Measurements from ENCODE around the gene CDK4.

The CDK4 gene

DNA sequence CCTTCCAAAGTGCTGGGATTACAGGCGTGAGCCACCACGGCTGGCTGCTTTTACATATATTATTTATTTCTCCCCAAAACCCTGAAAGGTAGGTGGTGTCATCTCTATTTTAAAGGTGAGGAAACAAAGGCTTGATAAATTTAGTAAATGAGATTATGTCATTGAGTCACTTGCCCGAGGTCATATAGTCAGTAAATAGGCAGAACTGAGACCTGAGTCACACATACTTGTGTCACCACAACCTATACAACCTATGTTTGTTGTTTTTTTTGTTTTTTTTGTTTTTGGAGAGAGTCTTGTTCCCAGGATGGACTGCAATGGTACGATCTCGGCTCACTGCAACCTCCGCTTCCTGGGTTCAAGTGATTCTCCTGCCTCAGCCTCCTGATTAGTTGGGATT is 43.2 kb upstream of the CDK4 start:
- Histone ChIP-seq H2AFZ (no peak overlapping the region), H3K4me1 (no peaks in the 10 kb centered on the region), H3K79me2 (peaks cover 3% of the 10 kb centered on the region), H3K4me2 (ENCODE audit: low read length) (no peak overlapping the region), H3K27ac (no peak overlapping the region), H3K9ac (no peak overlapping the region), H3K36me3 (ENCODE audit: control insufficient read depth, insufficient read depth, low read length) (no peaks in the 10 kb centered on the region), H3K4me3 (ENCODE audit: low read depth, low read length) (no peak overlapping the region), H3K27me3 (ENCODE audit: control insufficient read depth, insufficient read depth, low read length) (no peaks in the 10 kb centered on the region), H3K9me3 (ENCODE audit: control insufficient read depth, low read length) (no peaks in the 10 kb centered on the region)
- TF ChIP-seq, protein P1, sequence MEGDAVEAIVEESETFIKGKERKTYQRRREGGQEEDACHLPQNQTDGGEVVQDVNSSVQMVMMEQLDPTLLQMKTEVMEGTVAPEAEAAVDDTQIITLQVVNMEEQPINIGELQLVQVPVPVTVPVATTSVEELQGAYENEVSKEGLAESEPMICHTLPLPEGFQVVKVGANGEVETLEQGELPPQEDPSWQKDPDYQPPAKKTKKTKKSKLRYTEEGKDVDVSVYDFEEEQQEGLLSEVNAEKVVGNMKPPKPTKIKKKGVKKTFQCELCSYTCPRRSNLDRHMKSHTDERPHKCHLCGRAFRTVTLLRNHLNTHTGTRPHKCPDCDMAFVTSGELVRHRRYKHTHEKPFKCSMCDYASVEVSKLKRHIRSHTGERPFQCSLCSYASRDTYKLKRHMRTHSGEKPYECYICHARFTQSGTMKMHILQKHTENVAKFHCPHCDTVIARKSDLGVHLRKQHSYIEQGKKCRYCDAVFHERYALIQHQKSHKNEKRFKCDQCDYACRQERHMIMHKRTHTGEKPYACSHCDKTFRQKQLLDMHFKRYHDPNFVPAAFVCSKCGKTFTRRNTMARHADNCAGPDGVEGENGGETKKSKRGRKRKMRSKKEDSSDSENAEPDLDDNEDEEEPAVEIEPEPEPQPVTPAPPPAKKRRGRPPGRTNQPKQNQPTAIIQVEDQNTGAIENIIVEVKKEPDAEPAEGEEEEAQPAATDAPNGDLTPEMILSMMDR (IDR thresholded peaks at IDR 0.05), result no peak

DNA sequence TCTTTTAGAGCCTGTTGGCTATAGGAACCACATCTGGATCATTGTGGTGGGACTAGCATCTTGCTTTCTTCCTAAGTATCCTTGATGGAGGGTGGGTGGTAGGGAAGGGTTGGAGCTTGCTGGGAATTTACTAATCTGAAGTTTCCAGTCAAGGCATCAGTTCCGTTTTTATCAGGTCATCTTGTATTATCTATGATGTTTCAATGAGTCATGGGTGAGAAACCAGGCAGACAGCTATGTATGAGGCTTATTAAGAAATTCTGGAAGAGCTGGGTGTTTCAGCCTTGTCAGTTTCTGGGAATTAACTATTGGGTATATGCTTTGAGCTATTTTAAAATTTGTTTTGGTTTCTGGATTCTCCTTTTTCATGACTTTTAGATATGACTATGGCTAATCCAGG is 41.8 kb upstream of the CDK4 start:
- Histone ChIP-seq H3K4me2 (ENCODE audit: low read length) (no peak overlapping the region), H3K4me1 (no peaks in the 10 kb centered on the region), H2AFZ (no peak overlapping the region), H3K36me3 (ENCODE audit: control insufficient read depth, insufficient read depth, low read length) (no peaks in the 10 kb centered on the region), H3K9me3 (ENCODE audit: control insufficient read depth, low read length) (no peaks in the 10 kb centered on the region), H3K9ac (no peak overlapping the region), H3K4me3 (ENCODE audit: low read depth, low read length) (no peak overlapping the region), H3K79me2 (peaks cover 3% of the 10 kb centered on the region), H3K27me3 (ENCODE audit: control insufficient read depth, insufficient read depth, low read length) (no peaks in the 10 kb centered on the region), H3K27ac (no peak overlapping the region)
- TF ChIP-seq, protein P1 (IDR thresholded peaks at IDR 0.05), result no peak

DNA sequence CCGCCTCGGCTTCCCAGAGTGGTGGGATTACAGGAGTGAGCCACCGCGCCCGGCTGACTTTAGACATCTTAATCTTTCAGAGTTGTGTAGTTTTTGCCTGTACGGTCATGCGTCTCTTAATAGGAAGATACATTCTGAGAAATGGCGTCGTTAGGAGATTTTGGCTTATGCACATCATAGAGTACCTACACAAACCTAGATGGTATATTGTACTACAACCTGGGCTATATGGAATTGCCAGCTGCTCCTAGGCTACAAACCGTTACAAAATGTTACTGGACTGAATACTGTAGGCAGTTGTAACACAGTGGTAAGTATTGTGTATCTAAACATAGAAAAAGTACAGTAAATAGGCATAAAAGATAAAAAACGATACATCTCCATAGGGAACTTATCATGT is 31.8 kb upstream of the CDK4 start:
- Histone ChIP-seq H2AFZ (no peak overlapping the region), H3K9me3 (ENCODE audit: control insufficient read depth, low read length) (no peaks in the 10 kb centered on the region), H3K36me3 (ENCODE audit: control insufficient read depth, insufficient read depth, low read length) (no peaks in the 10 kb centered on the region), H3K79me2 (peaks cover 14% of the 10 kb centered on the region), H3K4me3 (ENCODE audit: low read depth, low read length) (no peak overlapping the region), H3K4me2 (ENCODE audit: low read length) (no peak overlapping the region), H3K27ac (no peak overlapping the region), H3K9ac (no peak overlapping the region), H3K4me1 (peaks cover 9% of the 10 kb centered on the region), H3K27me3 (ENCODE audit: control insufficient read depth, insufficient read depth, low read length) (no peaks in the 10 kb centered on the region)
- TF ChIP-seq, protein P1 (IDR thresholded peaks at IDR 0.05), result no peak

DNA sequence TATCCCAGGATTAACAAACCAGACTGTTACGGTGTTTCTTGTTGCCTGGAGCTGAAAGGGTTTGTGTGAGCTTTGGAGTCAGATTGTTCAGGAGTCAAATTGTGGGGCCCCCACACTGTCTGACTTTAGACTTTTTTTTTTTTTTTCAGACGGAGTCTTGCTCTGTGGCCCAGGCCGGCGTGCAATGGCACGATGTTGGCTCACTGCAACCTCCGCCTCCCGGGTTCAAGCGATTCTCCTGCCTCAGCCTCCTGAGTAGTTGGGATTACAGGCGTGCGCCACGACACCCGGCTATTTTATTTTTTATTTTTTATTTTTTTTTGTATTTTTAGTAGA is 31.3 kb upstream of the CDK4 start:
- Histone ChIP-seq H3K4me1 (peaks cover 9% of the 10 kb centered on the region), H2AFZ (no peak overlapping the region), H3K27ac (no peak overlapping the region), H3K4me2 (ENCODE audit: low read length) (peak overlapping the region; percentile 75), H3K9ac (no peak overlapping the region), H3K79me2 (peaks cover 14% of the 10 kb centered on the region), H3K9me3 (ENCODE audit: control insufficient read depth, low read length) (no peaks in the 10 kb centered on the region), H3K4me3 (ENCODE audit: low read depth, low read length) (peak overlapping the region; percentile 84), H3K27me3 (ENCODE audit: control insufficient read depth, insufficient read depth, low read length) (no peaks in the 10 kb centered on the region), H3K36me3 (ENCODE audit: control insufficient read depth, insufficient read depth, low read length) (no peaks in the 10 kb centered on the region)
- TF ChIP-seq, protein P1 (IDR thresholded peaks at IDR 0.05), result no peak

DNA sequence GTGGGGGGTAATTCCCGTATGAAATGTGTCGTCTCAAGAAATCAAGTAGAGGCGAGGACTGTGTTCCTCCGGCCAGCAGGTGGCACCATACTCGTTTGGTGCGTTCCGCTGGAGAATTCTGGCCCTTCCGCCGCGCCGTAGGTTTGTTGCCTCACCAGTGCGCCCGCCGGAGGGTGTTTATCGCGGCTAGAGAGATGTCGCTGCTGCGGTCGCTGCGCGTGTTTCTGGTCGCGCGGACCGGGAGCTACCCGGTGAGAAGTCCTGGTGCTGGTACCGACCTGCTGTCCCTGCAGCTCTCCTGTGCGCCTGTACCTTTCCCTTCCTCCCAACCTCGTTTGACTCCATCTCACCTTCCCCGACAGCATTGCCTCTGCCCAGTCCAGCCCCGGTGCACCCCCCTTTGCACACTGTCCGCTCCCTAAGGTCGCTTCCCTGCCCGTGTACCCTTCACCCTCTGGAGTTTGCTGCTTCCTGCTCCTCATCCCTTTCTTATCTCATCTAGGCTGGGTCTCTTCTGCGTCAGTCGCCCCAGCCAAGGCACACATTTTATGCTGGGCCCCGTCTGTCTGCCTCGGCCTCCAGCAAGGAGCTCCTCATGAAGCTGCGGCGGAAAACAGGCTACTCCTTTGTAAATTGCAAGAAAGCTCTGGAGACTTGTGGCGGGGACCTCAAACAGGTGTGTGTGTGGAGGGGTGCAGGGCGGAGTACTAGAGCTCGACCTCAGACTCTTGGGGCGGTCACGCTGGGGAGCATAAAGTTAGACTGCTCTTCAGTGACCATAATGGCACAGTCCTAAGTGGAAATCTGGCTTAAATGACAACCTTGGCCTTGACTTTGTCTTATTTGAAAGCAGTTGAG is 30.7 kb upstream of the CDK4 start, which contains the start of gene TSFM:
Gene TSFM (plus strand): TSS at position 180 of the 858 bp plus-strand sequence. CDS start 15 bp downstream, at position 195.
- Histone ChIP-seq H3K36me3 (ENCODE audit: control insufficient read depth, insufficient read depth, low read length) (no peaks in the 10 kb centered on the region), H3K4me1 (peaks cover 9% of the 10 kb centered on the region), H2AFZ (peak within 1 kb of the TSS; percentile 92), H3K4me3 (ENCODE audit: low read depth, low read length) (peak within 1 kb of the TSS; percentile 84), H3K27me3 (ENCODE audit: control insufficient read depth, insufficient read depth, low read length) (no peaks in the 10 kb centered on the region), H3K4me2 (ENCODE audit: low read length) (peak within 1 kb of the TSS; percentile 75), H3K79me2 (peaks cover 14% of the 10 kb centered on the region), H3K9ac (peak within 1 kb of the TSS; percentile 81), H3K27ac (peak within 1 kb of the TSS; percentile 42), H3K9me3 (ENCODE audit: control insufficient read depth, low read length) (no peaks in the 10 kb centered on the region)
- TF ChIP-seq, protein P1 (IDR thresholded peaks at IDR 0.05), result peak; percentile 97
